Measurements from ENCODE around the gene DMRTC2. TPM values are rescaled to one million over a fixed set of nuclear protein-coding genes. Genes with fewer than 3 reads are reported as not detected.

Gene DMRTC2
- total and polyA plus RNA-seq, 8 donors: not detected

- intact Hi-C loops (cut with DNase I; ENCODE audit: low total_unique reads): no loop called here
- H3K27ac ChIP-seq: peak overlapping the region in 3 of 5 donors; percentile 71 to 80 (median 75)
- no peaks in the 10 kb centered on the region for H3K9me3 ChIP-seq
- H3K4me3 ChIP-seq: no peak overlapping the region
- peaks cover 33 to 51% (median 42%) of the 10 kb centered on the region in 4 donors for H3K4me1 ChIP-seq
- DNase-seq: no peak
- 83 to 88% (median 86%) methylated on average over 11 to 12 of the region's 12 CpGs for WGBS, 5 donors
- H3K36me3 ChIP-seq: peaks cover 33 to 58% (median 51%) of the 10 kb centered on the region in 4 donors
- TF ChIP-seq POLR2A (IDR thresholded peaks at IDR 0.05) (no peak), CTCF (IDR thresholded peaks at IDR 0.05) (no peak), EP300 (IDR thresholded peaks at IDR 0.05) (no peak), POLR2AphosphoS5 (IDR thresholded peaks at IDR 0.05) (no peak)
- H3K27me3 ChIP-seq: no peaks in the 10 kb centered on the region
Observed at GRCh38 chr19:41888926-41889325, 44.1 kb downstream of the DMRTC2 start.

DNA sequence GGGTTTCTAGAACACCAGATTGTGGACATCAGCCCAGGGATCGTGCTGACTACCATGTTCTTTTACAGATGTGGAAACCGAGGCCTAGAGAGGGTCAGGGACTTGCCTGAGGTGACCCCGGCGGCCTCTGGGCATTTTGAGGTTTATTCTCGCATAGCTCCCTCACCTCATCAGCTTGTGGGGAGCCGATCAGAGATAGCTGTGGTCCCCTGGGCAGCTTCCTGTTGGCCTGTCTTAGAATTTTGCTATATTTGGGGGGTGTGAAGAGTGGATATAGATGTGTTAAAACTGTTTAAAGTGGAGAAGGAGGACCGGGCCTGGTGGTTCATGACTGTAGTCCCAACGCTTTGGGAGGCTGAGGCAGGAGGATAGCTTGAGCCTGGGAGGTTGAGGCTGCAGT, 45.1 kb downstream of the DMRTC2 start:
- H3K4me3 ChIP-seq: no peak overlapping the region
- 80 to 92% (median 87%) methylated on average over 8 of the region's 8 CpGs for WGBS, 5 donors
- H3K9me3 ChIP-seq: no peaks in the 10 kb centered on the region
- H3K27ac ChIP-seq: no peak overlapping the region
- no peaks in the 10 kb centered on the region for H3K27me3 ChIP-seq
- DNase-seq: no peak
- H3K4me1 ChIP-seq: peaks cover 29 to 45% (median 35%) of the 10 kb centered on the region in 4 donors
- no peak for TF ChIP-seq POLR2AphosphoS5 (IDR thresholded peaks at IDR 0.05)
- TF ChIP-seq POLR2A (IDR thresholded peaks at IDR 0.05): no peak
- TF ChIP-seq CTCF (IDR thresholded peaks at IDR 0.05): no peak
- no peak for TF ChIP-seq EP300 (IDR thresholded peaks at IDR 0.05)
- intact Hi-C loops (cut with DNase I; ENCODE audit: low total_unique reads): no loop called here
- H3K36me3 ChIP-seq: peaks cover 42 to 68% (median 61%) of the 10 kb centered on the region in 4 donors

DNA sequence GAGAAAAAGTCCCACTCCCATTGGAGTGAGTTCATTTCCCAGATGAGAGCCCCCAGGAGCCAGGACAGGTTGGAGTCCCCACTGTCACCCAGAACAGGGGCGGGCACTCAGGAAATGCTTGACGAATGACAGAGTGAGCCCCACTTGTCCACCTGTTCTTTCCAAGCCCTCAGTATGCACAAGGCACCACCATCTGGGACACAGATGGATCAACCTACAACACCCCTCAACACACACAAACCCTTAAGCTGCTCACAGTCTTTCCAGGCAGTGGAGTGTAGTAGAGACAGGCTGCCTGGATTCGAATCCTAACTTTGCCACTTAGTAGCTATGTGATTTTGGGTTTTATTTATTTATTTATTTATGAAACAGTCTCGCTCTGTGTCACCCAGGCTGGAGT, 46.1 kb downstream of the DMRTC2 start:
- Histone ChIP-seq H3K4me3 (no peak overlapping the region), H3K4me1 (peaks cover 19 to 35% (median 25%) of the 10 kb centered on the region in 4 donors), H3K9me3 (no peaks in the 10 kb centered on the region), H3K36me3 (peaks cover 52 to 78% (median 72%) of the 10 kb centered on the region in 4 donors), H3K27me3 (no peaks in the 10 kb centered on the region), H3K27ac (no peak overlapping the region)
- no peak for DNase-seq
- TF ChIP-seq CTCF (IDR thresholded peaks at IDR 0.05) (no peak), POLR2A (IDR thresholded peaks at IDR 0.05) (no peak), POLR2AphosphoS5 (IDR thresholded peaks at IDR 0.05) (no peak), EP300 (IDR thresholded peaks at IDR 0.05) (no peak)
- WGBS, 5 donors: 91 to 97% (median 92%) methylated on average over 4 of the region's 4 CpGs
- intact Hi-C loops (cut with DNase I; ENCODE audit: low total_unique reads): no loop called here

- Histone ChIP-seq H3K36me3 (peaks cover 58 to 92% (median 86%) of the 10 kb centered on the region in 4 donors), H3K27me3 (no peaks in the 10 kb centered on the region), H3K9me3 (no peaks in the 10 kb centered on the region)
Observed at GRCh38 chr19:41892173-41892902, 47.5 kb downstream of the DMRTC2 start.

More at GRCh38 chr19:41892173-41892902, 47.5 kb downstream of the DMRTC2 start:
- peaks cover 7 to 21% (median 11%) of the 10 kb centered on the region in 4 donors for H3K4me1 ChIP-seq
- intact Hi-C loops (cut with DNase I; ENCODE audit: low total_unique reads): no loop called here
- TF ChIP-seq POLR2A (IDR thresholded peaks at IDR 0.05) (no peak), CTCF (IDR thresholded peaks at IDR 0.05) (no peak), POLR2AphosphoS5 (IDR thresholded peaks at IDR 0.05) (no peak), EP300 (IDR thresholded peaks at IDR 0.05) (no peak)
- WGBS, 5 donors: 83 to 93% (median 87%) methylated on average over 15 to 34 of the region's 34 CpGs
- no peak for DNase-seq
- no peak overlapping the region for H3K27ac ChIP-seq
- H3K4me3 ChIP-seq: no peak overlapping the region
